Brain microvascular endothelial cell (primary cell): ENCODE measurements around the gene GREM1.

Experiments
- DNase-seq: peaks from one replicate; pipeline ENCODE4 v3.0.0-alpha.2; 2020
- H3K27ac ChIP-seq: fragments of 250-450 bp; sonication (Bioruptor Pico); 2 replicates; pipeline ENCODE4 v1.5.1; 2020; ENCODE audit warnings: mild to moderate bottlenecking, moderate library complexity
- H3K27me3 ChIP-seq: fragments of 250-450 bp; sonication (Bioruptor Pico); replicated peaks from 2 replicates; pipeline ENCODE4 v1.5.1; 2020; ENCODE audit warnings: mild to moderate bottlenecking
- H3K36me3 ChIP-seq: fragments of 250-450 bp; sonication (Bioruptor Pico); replicated peaks from 2 replicates; pipeline ENCODE4 v1.5.1; 2020; ENCODE audit warnings: mild to moderate bottlenecking
- H3K4me3 ChIP-seq: 2 replicates; pipeline ENCODE4 v1.5.1; 2011; ENCODE audit warnings: low read depth, mild to moderate bottlenecking, control low read depth, low read length, moderate library complexity
- in situ Hi-C: cut with HindIII; loops from 2 replicates; pipeline ENCODE4 v1.10.0; 2017; ENCODE audit warnings: low sequenced_read_pairs, low pct_ligation_motif_present
- TF ChIP-seq, protein P1 (sequence below): IDR thresholded peaks from 2 replicates; pipeline ENCODE4 v1.5.1; 2011; ENCODE audit warnings: low read depth, mild to moderate bottlenecking, moderate library complexity, low read length, control low read depth, inconsistent platforms; ENCODE audit errors: missing control alignments

The GREM1 gene

DNA sequence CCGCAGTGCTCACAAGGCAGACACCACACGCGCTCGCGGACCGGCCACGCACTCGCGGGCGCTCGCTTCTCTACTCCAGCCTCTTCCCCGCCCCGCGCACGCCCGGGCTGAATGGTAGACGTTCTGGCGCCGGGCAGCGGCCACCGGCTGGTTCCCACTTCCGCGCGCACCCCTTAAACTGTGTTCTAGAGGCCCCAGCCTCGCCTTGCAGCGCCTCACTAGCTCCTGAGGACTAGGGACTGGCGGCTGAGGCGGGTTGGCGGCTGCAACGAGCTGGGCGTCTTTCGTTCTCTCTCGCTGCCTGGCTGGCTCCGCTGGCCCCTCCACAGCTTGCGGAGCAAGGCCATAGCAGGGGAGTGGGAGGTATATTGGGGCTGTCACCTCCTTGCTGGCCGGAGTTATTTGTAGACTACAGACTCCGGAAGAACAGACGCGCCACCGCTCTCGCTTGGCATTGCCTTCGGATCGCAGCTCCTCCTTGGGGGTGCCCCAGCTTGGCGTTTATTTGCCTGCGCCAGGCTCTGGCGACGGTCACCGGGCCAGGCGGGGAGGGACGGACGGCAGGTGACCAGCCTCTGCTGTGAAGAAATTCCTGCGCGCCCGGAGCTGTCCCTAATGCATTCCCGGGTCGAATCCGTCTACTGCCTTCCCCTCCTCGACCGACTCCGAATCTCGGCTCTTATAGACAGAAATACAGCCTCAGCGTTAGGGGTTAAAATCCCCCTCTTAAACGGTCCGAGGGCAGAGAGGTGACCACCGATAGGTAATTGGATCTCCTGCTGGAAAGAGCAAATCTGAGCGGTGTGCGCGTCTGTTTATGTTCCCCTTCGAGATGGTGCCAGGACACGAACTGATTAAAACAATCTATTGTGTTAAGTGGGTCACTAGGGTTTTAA is 1.3 kb downstream of the GREM1 start:
- TF ChIP-seq, protein P1, sequence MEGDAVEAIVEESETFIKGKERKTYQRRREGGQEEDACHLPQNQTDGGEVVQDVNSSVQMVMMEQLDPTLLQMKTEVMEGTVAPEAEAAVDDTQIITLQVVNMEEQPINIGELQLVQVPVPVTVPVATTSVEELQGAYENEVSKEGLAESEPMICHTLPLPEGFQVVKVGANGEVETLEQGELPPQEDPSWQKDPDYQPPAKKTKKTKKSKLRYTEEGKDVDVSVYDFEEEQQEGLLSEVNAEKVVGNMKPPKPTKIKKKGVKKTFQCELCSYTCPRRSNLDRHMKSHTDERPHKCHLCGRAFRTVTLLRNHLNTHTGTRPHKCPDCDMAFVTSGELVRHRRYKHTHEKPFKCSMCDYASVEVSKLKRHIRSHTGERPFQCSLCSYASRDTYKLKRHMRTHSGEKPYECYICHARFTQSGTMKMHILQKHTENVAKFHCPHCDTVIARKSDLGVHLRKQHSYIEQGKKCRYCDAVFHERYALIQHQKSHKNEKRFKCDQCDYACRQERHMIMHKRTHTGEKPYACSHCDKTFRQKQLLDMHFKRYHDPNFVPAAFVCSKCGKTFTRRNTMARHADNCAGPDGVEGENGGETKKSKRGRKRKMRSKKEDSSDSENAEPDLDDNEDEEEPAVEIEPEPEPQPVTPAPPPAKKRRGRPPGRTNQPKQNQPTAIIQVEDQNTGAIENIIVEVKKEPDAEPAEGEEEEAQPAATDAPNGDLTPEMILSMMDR, result no peak
- no peak for DNase-seq
- peak overlapping the region; percentile 81 for H3K27ac ChIP-seq
- peak overlapping the region; percentile 98 for H3K4me3 ChIP-seq
- in situ Hi-C loops, result no loop called here
- peaks cover 12% of the 10 kb centered on the region for H3K36me3 ChIP-seq
- H3K27me3 ChIP-seq, result no peaks in the 10 kb centered on the region

DNA sequence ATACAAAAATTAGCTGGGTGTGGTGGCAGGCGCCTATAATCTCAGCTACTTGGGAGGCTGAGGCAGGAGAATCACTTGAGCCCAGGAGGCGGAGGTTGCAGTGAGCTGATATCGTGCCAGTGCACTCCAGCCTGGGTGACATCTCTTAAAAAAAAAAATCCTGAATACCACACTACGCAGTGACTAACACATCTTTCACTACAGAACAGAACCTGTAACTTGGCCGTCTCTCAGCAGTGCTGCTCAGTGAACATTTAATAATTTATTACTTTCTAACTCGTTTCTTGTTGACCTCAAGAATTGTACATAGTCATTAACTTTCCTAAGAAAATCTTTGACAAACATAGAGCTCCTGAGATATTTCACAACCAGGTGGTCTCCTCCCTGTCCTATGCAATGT is 3.8 kb downstream of the GREM1 start:
- peak overlapping the region; percentile 98 for H3K4me3 ChIP-seq
- H3K27ac ChIP-seq, result peak overlapping the region; percentile 5
- no peak for DNase-seq
- H3K36me3 ChIP-seq, result peaks cover 12% of the 10 kb centered on the region
- no peaks in the 10 kb centered on the region for H3K27me3 ChIP-seq
- TF ChIP-seq, protein P1, result no peak
- in situ Hi-C loops, result no loop called here

DNA sequence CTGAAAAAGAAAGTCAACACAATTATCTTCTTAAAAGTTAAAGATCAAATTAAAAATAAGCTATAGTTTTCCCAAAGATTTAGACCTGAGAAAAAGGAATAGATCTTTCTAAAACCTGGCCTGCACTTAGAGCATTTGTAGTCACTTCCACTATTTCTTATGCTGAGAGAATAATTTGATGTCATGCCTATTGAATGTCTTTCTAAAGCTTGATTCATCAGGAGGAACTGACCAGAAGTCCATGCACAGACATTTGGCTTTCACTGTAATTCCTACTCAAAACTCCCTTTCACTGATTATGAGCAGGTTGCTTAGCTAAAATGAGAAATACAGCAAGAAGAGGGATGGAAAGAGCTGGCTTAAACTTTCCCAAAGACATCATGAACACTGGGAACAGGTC is 4.3 kb downstream of the GREM1 start:
- no peaks in the 10 kb centered on the region for H3K27me3 ChIP-seq
- in situ Hi-C loops, result no loop called here
- peaks cover 12% of the 10 kb centered on the region for H3K36me3 ChIP-seq
- no peak for DNase-seq
- TF ChIP-seq, protein P1, result no peak
- H3K27ac ChIP-seq, result peak overlapping the region; percentile 5
- H3K4me3 ChIP-seq, result no peak overlapping the region

DNA sequence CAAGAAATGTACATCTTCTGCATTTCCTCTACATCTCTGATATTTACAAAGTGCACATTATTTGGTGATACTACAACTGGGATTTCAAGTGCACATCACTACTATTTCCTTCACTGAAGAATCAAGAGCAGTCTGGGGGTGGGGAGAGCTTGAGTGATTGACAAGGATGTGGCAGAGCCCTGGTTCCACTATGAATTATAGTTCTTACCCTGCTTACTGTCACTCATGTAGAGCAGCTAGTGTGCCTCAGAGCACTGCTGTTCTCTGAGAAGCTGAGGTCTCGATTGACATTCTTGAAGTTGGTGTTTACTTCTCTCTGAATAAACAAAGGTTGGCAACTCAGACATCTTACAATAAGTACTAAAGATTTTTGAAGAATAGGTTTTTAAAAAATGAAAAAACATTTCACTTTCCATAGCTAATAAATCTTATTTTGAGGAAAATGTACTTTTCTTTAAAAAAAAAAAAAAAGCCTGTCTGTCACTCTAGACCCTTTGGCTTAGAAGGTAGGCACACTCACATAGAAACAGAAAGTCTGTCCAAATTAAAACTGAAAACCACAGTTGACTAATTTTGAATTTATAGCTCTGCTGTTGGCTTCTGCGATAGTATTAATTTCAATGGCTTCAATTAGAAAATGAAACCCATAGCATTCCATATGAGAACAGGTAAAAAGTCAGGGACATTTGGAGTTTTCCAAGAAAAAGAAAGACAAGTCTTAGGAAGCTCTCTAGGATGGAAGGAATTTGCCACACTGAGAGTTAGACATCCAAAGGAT is 5.6 kb downstream of the GREM1 start:
- in situ Hi-C loops, result no loop called here
- no peak overlapping the region for H3K4me3 ChIP-seq
- no peak overlapping the region for H3K27ac ChIP-seq
- DNase-seq, result no peak
- TF ChIP-seq, protein P1, result no peak
- peaks cover 12% of the 10 kb centered on the region for H3K36me3 ChIP-seq
- no peaks in the 10 kb centered on the region for H3K27me3 ChIP-seq

DNA sequence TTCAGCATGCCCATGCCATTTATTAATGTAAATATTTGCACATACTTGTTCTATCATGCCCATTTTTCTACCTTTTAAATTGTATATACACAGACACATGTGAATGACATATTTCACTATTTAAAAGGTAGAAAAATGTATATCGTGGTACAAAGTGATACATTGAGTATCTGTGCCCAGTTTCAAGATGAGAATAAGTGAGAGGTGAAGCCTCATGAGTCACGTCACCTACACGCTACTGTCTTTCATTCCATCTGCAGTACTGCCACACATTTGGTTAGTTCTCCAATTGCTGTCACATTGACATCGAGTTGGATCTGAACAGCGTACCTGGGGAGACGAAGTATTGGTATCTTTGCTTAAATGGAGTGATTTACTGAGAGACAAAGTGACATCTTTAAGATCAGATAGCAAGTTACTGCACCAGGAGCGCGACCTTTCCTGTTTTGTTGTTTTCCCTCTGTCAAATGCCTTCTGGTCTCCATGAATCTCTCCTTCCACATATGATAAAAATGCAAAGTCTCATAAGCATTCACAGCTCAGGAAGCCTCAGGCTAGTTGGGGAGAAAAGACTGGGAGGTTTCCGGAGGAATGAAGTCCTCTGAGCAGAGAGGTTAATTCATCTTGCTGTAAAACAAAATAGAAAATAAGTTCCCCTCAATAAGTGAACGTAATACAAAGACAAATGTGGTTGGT is 12.0 kb downstream of the GREM1 start:
- no peak overlapping the region for H3K27ac ChIP-seq
- TF ChIP-seq, protein P1, result no peak
- in situ Hi-C loops, result no loop called here

More for the DNA sequence above, 12.0 kb downstream of the GREM1 start:
- H3K27me3 ChIP-seq, result no peaks in the 10 kb centered on the region
- H3K4me3 ChIP-seq, result no peak overlapping the region
- peaks cover 40% of the 10 kb centered on the region for H3K36me3 ChIP-seq
- DNase-seq, result no peak
